NCI-H2029 treated with DMSO at 0.1 percent for 48 hours (cell line): ENCODE measurements around the gene LOXL1.
"Not testable (repeated sequence)": the region's sequence is repeated elsewhere in the genome, so short reads cannot be mapped to it uniquely, and the experiment has no call there.

Experiments
- DNase-seq: peaks from one replicate; lab custom pipeline; 2025; lab: John Stamatoyannopoulos, UW

Gene LOXL1

GRCh38 chr15:73922186-73923151, 3.8 kb upstream of the LOXL1 start:
- no peak for DNase-seq

GRCh38 chr15:73923156-73923487, 3.1 kb upstream of the LOXL1 start:
- DNase-seq: no peak

GRCh38 chr15:73923488-73924164, 2.6 kb upstream of the LOXL1 start:
- DNase-seq: no peak

GRCh38 chr15:73924171-73924921, 1.9 kb upstream of the LOXL1 start:
- no peak for DNase-seq

- DNase-seq: no peak
Observed at GRCh38 chr15:73925848-73926218, 429 bp upstream of the LOXL1 start.

- no peak for DNase-seq
Observed at GRCh38 chr15:73927003-73927475, 777 bp downstream of the LOXL1 start.

- DNase-seq: no peak
Observed at GRCh38 chr15:73927476-73928240, 1.4 kb downstream of the LOXL1 start.

GRCh38 chr15:73928241-73928579, 1.9 kb downstream of the LOXL1 start:
- DNase-seq: no peak

- DNase-seq: no peak
Observed at GRCh38 chr15:73928971-73929627, 2.8 kb downstream of the LOXL1 start.

GRCh38 chr15:73930371-73930770, 4.1 kb downstream of the LOXL1 start:
- no peak for DNase-seq

GRCh38 chr15:73930790-73931281, 4.6 kb downstream of the LOXL1 start:
- DNase-seq: no peak

- no peak for DNase-seq
Observed at GRCh38 chr15:73931441-73931840, 5.2 kb downstream of the LOXL1 start.

- DNase-seq: no peak
Observed at GRCh38 chr15:73932381-73933191, 6.3 kb downstream of the LOXL1 start.

- DNase-seq: no peak
Observed at GRCh38 chr15:73934281-73934680, 8.0 kb downstream of the LOXL1 start.

- DNase-seq: no peak
Observed at GRCh38 chr15:73935547-73935946, 9.3 kb downstream of the LOXL1 start.

- no peak for DNase-seq
Observed at GRCh38 chr15:73936181-73936580, 9.9 kb downstream of the LOXL1 start.

- no peak for DNase-seq
Observed at GRCh38 chr15:73936588-73937290, 10.5 kb downstream of the LOXL1 start.

- no peak for DNase-seq
Observed at GRCh38 chr15:73937296-73937695, 11.0 kb downstream of the LOXL1 start.

- no peak for DNase-seq
Observed at GRCh38 chr15:73937726-73938125, 11.5 kb downstream of the LOXL1 start.

- DNase-seq: not testable (repeated sequence)
Observed at GRCh38 chr15:73938516-73938915, 12.3 kb downstream of the LOXL1 start.
